Measurements from ENCODE around the gene CST6. TPM values are rescaled to one million over a fixed set of nuclear protein-coding genes. Genes with fewer than 3 reads are reported as not detected.
A peak's percentile ranks its signal among the peaks of the same experiment; 100 is the strongest.

Gene CST6
- total and polyA plus RNA-seq, 10 donors: 0.76 to 1.4 (median 0.93) TPM; not detected in 7

DNA sequence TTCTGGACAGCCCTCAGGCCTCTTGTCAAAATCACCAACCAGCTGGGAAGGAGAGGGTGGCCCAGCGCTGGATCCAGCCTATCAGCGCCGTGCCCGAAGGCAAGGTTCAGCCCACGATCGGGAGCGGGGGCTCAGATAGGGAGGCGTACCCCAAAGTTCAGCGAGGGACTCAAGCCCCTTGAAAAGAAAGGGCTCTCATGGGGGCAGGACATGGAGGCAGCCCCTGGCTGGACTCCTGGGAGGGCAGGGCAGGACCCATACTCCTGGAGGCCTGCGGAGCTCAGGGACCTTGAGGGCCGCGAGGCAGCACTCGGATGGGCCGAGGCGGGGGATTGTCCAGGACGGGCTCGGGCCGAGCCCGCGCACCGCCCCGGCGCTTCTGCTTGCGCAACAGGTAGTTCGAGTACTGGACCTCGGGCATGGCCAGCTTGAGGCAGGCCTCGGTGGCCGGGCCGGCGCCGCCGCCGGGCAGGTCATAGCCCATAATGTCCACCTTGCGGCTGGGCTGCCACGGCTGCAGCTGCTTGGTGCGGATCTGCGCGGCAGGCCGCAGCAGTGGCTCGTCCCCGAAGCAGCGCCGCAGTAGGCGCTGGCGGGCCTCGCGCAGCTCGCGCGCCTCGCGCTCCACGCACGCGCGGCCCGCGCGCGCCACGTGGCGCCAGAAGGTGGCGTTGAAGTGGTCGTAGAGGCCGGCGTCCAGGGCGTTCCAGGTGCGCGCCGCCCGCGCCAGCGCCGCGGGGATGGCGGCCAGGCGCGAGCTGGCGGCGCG is 30.6 kb downstream of the CST6 start:
- WGBS, 5 donors: 95 to 98% (median 97%) methylated on average over 58 to 81 of the region's 81 CpGs
- TF ChIP-seq POLR2A (IDR thresholded peaks at IDR 0.05) (no peak), POLR2AphosphoS5 (IDR thresholded peaks at IDR 0.05) (no peak)
- TF ChIP-seq, protein P1, sequence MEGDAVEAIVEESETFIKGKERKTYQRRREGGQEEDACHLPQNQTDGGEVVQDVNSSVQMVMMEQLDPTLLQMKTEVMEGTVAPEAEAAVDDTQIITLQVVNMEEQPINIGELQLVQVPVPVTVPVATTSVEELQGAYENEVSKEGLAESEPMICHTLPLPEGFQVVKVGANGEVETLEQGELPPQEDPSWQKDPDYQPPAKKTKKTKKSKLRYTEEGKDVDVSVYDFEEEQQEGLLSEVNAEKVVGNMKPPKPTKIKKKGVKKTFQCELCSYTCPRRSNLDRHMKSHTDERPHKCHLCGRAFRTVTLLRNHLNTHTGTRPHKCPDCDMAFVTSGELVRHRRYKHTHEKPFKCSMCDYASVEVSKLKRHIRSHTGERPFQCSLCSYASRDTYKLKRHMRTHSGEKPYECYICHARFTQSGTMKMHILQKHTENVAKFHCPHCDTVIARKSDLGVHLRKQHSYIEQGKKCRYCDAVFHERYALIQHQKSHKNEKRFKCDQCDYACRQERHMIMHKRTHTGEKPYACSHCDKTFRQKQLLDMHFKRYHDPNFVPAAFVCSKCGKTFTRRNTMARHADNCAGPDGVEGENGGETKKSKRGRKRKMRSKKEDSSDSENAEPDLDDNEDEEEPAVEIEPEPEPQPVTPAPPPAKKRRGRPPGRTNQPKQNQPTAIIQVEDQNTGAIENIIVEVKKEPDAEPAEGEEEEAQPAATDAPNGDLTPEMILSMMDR (IDR thresholded peaks at IDR 0.05 in 8 of 11, conservative IDR thresholded peaks at IDR 0.05 in 3 of 11): no peak
- intact Hi-C loops (cut with DNase I; ENCODE audit: low total_unique reads): no loop called here
- Histone ChIP-seq H3K27ac (no peak overlapping the region), H3K4me3 (no peak overlapping the region), H3K27me3 (replicated peaks in 1 of 7) (peaks cover 0 to 6% (median 0%) of the 10 kb centered on the region in 7 donors), H3K36me3 (no peaks in the 10 kb centered on the region), H3K9me3 (no peaks in the 10 kb centered on the region), H3K4me1 (peaks cover 6 to 12% (median 8%) of the 10 kb centered on the region in 6 donors)
- DNase-seq: peak; percentile 64

DNA sequence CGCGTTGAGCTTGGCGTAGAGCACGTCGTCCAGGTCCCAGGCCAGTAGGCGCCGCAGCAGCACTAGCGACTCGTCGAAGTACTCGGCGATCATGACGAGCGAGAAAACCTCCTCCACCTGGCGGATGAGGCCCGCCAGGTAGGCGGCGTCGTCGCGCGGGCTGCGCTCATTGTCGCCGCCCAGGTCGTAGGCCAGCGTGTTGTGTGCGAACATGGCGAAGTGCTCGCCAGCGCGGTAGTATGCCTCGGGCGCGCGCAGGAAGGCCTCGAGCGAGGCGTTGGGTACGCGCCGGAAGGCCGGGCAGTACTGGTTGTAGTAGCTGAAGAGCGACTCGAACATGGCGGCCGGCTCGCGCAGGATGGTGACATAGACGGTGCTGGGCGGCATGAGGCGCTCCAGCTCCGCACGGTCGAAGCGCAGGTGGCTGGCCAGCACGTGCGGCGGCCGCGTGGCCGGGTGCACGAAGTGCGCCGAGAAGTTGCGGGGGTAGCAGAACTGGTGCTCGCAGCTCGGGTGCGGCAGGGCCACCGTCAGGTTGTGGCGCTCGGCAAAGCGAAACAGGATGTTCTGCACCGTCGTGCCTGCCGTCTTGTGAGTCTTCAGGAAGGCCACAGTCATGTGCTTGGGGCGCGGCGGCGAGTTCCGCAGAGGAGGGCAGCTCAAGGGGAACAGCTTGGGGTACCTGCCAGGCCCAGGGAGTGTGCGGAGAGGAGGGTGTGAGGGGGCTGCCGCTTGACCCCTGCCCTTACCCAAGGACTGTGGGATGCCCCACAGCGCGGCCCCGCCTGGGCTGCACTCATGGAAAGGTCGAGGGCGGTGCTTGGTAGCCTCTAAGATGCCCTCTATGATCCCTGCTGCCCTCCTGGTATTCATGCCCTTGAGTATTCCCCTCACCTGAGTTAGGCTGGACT is 31.4 kb downstream of the CST6 start:
- WGBS, 5 donors: 93 to 97% (median 95%) methylated on average over 78 to 88 of the region's 88 CpGs
- DNase-seq: peak; percentile 64
- TF ChIP-seq POLR2A (IDR thresholded peaks at IDR 0.05): no peak
- no peak for TF ChIP-seq POLR2AphosphoS5 (IDR thresholded peaks at IDR 0.05)
- peaks cover 0 to 14% (median 3%) of the 10 kb centered on the region in 7 donors for H3K27me3 ChIP-seq (replicated peaks in 1 of 7)
- no peak overlapping the region for H3K4me3 ChIP-seq
- H3K36me3 ChIP-seq: no peaks in the 10 kb centered on the region
- H3K4me1 ChIP-seq: peaks cover 6 to 12% (median 8%) of the 10 kb centered on the region in 6 donors
- H3K9me3 ChIP-seq: no peaks in the 10 kb centered on the region
- no peak overlapping the region for H3K27ac ChIP-seq
- intact Hi-C loops (cut with DNase I; ENCODE audit: low total_unique reads): no loop called here

DNA sequence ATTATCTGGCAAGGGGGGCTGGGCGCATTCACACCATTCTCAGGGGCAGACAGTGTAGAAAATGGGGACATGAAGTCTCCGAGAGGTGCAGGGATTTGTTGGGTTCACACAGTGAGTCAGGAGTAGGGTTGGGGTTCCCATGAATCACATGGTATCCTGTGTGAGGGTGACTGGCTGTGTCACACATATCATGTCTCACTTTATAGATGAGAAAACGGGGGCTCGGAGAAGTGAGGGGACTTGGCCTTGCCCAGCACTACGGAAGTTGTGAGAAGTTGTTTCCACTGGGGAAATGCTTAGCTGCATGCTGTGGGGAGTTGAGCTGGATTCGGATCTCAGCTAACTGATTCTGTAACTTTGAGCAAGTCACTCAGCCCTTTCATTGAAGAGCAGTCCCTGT is 32.9 kb downstream of the CST6 start:
- Histone ChIP-seq H3K27ac (no peak overlapping the region), H3K4me3 (peak overlapping the region in 1 of 8 donors; percentile 38), H3K9me3 (no peaks in the 10 kb centered on the region), H3K4me1 (peaks cover 6 to 22% (median 14%) of the 10 kb centered on the region in 6 donors), H3K36me3 (no peaks in the 10 kb centered on the region), H3K27me3 (replicated peaks in 1 of 7) (peaks cover 0 to 27% (median 10%) of the 10 kb centered on the region in 7 donors)
- TF ChIP-seq, protein P1 (IDR thresholded peaks at IDR 0.05 in 8 of 11, conservative IDR thresholded peaks at IDR 0.05 in 3 of 11): no peak
- TF ChIP-seq POLR2AphosphoS5 (IDR thresholded peaks at IDR 0.05) (no peak), POLR2A (IDR thresholded peaks at IDR 0.05) (no peak)
- intact Hi-C loops (cut with DNase I; ENCODE audit: low total_unique reads): no loop called here
- peak; percentile 16 for DNase-seq
- WGBS, 5 donors: 59 to 70% (median 60%) methylated on average over 6 of the region's 6 CpGs

DNA sequence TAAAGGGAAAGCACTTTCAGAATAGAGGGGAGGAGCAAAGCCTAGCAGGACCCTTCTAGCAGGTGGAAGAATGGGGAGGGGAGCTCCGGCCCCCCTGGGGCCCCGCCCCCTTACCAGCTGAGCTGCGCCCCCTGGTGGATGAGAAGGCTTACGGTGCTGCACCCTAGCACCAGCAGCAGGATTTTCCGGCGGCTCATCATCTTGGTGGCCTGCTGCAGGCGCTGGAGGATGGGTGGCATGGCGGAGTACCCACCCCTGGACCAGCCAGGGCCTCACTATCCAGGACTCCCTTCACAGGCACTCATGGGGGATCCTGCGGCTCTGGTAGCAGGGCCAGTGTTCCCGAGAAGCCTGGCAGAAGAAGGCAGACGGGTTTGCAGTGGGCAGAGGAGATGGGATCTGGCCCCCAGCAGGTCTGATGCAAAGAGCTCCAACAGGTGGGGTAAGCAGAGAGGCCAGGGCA is 33.4 kb downstream of the CST6 start:
- WGBS, 5 donors: 11 to 20% (median 18%) methylated on average over 10 to 11 of the region's 11 CpGs
- TF ChIP-seq, protein P1 (IDR thresholded peaks at IDR 0.05 in 8 of 11, conservative IDR thresholded peaks at IDR 0.05 in 3 of 11): peak; percentile 69 to 97 (median 95)
- TF ChIP-seq POLR2AphosphoS5 (IDR thresholded peaks at IDR 0.05) (peak; percentile 40 to 52 (median 48)), POLR2A (IDR thresholded peaks at IDR 0.05) (no peak)
- H3K4me3 ChIP-seq: peak overlapping the region in 1 of 8 donors; percentile 38

More for the DNA sequence above, 33.4 kb downstream of the CST6 start:
- Histone ChIP-seq H3K36me3 (no peaks in the 10 kb centered on the region), H3K9me3 (no peaks in the 10 kb centered on the region), H3K27ac (no peak overlapping the region), H3K27me3 (replicated peaks in 1 of 7) (peaks cover 0 to 27% (median 10%) of the 10 kb centered on the region in 7 donors), H3K4me1 (peaks cover 6 to 22% (median 14%) of the 10 kb centered on the region in 6 donors)
- peak; percentile 94 for DNase-seq
- intact Hi-C loops (cut with DNase I; ENCODE audit: low total_unique reads): no loop called here

Measured in spleen (tissue), 11 donors.